RCC 7860 (cell line): ENCODE measurements around the gene TDRD10.
A peak's percentile ranks its signal among the peaks of the same experiment; 100 is the strongest.

Source experiments
- DNase-seq: peaks from one replicate; pipeline ENCODE4 v3.0.0-alpha.2; 2015; ENCODE audit warnings: low spot score
- FAIRE-seq: peaks from 2 replicates; lab custom pipeline; 2012; peaks lifted over from hg19 to GRCh38; lab: Jason Lieb, UNC

The TDRD10 gene

GRCh38 chr1:154575951-154576566 lies 74.0 kb downstream of the TDRD10 start:
- no peak for FAIRE-seq

GRCh38 chr1:154577346-154578057 lies 75.5 kb downstream of the TDRD10 start:
- no peak for FAIRE-seq

More at GRCh38 chr1:154575951-154576566, 74.0 kb downstream of the TDRD10 start:
- no peak for DNase-seq

DNA sequence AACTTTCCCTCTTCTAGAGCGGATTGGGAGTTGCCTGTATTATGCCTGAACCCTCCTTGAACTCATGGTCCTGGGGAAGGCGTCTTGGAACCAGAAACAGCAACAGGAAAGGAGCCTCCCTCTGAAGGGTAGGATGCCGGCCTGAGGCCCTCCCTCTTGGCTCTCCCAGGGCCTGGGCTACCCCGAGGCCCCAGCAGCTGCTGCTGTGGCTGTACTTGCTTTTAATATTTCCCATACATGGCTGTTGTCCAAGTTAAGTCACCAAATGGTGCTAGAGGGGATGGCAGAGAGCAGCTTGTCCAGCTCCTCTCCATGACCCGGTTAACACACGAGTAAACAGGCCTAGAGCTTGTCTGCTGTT lies 76.0 kb downstream of the TDRD10 start:
- DNase-seq (no peak), FAIRE-seq (no peak)

More at GRCh38 chr1:154577346-154578057, 75.5 kb downstream of the TDRD10 start:
- no peak for DNase-seq

DNA sequence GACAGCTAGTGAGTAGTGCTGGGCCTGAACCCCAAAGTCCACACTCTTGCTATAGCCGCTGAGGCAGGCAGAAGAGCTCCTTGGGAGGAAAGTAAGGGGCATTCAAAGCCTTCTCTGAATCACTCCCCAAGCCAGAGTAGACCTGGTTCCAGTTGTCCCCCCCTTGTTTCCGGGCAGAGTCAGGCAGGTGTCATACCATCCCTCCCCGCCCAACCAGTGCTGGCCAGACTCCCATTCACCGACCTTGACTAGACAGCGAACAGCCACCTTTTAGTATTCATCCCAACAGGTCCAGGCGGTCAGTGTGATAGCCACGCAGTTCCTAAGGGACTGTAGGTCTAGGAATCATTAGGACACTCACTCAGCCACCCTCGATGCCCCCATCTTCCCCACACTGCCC lies 77.4 kb downstream of the TDRD10 start:
- no peak for DNase-seq
- no peak for FAIRE-seq

GRCh38 chr1:154581766-154582165 lies 79.7 kb downstream of the TDRD10 start:
- FAIRE-seq (no peak), DNase-seq (no peak)

- DNase-seq, result no peak
- FAIRE-seq, result no peak
Measured at GRCh38 chr1:154582885-154583284, 80.9 kb downstream of the TDRD10 start.

- DNase-seq, result no peak
Measured at GRCh38 chr1:154583773-154584172, 81.8 kb downstream of the TDRD10 start.

GRCh38 chr1:154584267-154584994 lies 82.4 kb downstream of the TDRD10 start:
- FAIRE-seq (no peak), DNase-seq (no peak)

More at GRCh38 chr1:154583773-154584172, 81.8 kb downstream of the TDRD10 start:
- FAIRE-seq, result no peak

- no peak for DNase-seq
- FAIRE-seq, result no peak
Measured at GRCh38 chr1:154586231-154586630, 84.2 kb downstream of the TDRD10 start.

DNA sequence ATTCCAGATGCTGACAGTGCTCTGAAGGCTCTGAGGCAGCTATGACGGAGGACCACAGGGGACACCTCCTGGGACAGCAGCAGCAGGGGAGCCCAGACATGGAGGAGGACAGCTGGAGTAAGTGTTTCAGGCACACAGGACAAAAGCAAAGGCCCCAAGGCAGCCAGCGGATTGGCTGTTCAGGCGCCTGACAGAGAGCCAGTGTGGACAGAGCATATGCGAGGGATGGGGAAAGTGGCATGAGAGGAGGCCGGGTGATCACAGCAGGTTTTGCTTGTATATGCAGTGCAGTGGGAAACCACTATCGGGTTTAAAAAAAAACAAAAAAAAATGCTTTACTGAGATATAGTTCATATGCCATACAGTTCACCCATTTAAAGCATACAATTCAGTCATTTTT lies 84.6 kb downstream of the TDRD10 start:
- no peak for DNase-seq

GRCh38 chr1:154589780-154590179 lies 87.8 kb downstream of the TDRD10 start:
- FAIRE-seq (no peak), DNase-seq (no peak)

More for the DNA sequence above, 84.6 kb downstream of the TDRD10 start:
- FAIRE-seq, result no peak

DNA sequence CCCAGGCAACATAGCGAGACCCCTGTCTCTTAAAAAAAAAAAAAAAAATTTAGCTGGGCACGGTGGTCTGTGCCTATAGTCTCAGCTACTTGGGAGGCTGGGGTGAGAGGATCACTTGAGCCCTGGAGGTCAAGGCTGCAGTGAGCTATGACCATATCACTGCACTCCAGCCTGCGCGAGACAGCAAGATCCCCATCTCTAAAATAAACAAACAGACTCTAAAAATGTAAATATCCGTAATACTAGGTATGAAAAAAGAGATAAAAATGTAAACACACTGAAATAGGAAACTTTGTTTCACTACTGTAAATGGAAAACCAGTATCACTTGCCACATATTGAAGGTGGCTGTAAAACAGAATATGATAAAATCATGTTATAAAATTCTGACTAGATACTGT lies 88.7 kb downstream of the TDRD10 start:
- FAIRE-seq (no peak), DNase-seq (no peak)

GRCh38 chr1:154591206-154591605 lies 89.2 kb downstream of the TDRD10 start:
- DNase-seq, result no peak
- no peak for FAIRE-seq

DNA sequence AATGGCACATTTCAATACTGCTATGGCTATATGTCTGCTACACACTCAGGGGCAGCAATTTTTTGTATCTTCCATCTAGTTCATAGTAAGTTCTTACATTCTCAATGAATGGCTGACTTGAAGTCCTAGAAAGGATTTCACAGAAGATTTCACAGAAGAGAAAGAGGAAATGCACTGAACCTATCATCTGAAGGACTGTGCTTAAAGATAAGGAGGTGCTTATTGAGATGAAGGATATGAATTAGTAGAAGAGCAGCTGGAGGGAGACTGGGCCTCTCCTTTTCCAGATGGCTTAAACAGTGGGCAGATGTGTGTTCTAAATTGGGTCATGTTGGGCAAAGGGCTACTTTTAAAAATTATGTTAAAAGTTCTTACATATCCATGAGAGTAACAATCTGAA lies 91.4 kb downstream of the TDRD10 start:
- no peak for FAIRE-seq
- DNase-seq, result no peak

GRCh38 chr1:154594811-154595210 lies 92.8 kb downstream of the TDRD10 start:
- FAIRE-seq (no peak), DNase-seq (no peak)

DNA sequence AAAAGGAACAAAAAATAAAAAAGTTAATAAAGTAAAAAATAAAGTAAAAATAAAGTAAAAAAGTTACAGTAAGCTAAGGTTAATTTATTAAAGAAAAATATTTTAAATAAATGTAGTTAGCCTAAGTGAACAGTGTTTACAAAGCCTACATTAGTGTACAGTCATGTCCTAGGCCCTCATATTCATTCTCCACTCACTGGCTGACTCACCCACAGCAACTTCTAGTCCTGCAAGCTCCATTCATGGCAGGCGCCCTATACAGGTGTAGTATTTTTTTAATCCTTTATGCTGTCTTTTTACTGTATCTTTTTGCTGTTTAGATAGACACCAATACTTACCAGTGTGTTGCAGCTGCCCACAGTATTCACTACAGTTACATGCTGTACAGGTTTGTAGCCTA lies 93.6 kb downstream of the TDRD10 start:
- FAIRE-seq (peak; percentile 68), DNase-seq (no peak)
